ENCODE results near the gene SMAP1.
A peak's percentile ranks its signal among the peaks of the same experiment; 100 is the strongest.

SMAP1 gene

GRCh38 chr6:70667711-70668498 is at the start of gene SMAP1:
TSS of gene SMAP1 (plus strand) at chr6:70667883. CDS start at chr6:70668024, 141 bp downstream.
- DNase-seq: peak; percentile 96

DNA sequence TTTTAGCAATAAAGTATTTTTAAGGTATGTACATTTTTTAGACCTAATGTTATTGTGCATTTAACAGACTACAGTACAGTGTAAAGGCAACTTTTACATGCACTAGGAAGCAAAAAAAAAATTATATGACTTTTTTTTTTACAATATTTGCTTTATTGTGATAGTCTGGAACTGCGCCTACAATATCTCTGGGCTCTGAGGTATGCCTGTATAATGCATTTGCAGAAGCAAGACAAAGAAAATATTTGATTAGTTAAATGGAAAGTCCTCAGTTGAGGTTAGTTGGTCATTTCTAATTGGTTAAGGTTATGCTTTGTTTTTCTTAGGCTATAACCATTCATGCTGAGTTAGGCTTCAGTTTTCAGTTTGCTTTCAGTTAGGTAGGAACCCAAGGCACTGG is 46.9 kb upstream of the SMAP1 start:
- no peak for DNase-seq

DNA sequence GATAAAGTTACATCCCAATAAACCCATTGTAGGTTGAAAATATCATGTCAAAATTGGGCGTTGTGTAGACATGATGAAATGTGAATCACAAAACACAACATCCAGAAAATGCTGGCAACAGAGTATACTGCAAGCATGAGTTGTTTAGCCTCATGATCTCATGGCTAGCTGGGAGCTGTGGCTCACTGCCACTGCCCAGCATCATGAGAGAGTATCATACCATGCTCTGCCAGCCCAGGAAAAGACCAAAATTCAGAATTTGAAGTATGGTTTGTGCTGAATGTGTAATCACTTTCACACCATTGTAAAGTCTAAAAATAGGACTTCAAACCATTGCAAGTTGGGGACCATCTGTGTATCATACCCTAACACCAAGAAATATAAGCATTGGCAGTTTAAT is 45.2 kb upstream of the SMAP1 start:
- no peak for DNase-seq

DNA sequence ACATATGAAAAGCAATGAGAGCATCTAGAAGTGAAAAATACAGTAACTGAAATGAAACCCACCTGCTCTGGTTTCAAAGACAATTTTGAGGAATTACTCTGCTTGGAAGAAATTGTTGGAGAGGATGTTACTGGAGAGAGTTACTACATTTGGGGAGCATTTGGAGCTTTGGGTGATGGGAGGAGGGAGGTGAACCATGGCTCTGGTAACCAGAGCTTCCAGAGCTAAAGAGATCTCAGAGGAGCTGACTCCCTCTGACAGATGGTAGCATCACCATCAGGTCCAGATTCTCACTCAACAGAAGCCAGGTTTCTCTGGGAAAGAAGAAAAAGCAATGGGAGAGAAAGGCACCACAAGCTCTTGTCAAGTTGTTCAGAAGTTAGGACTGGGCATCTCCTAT is 42.2 kb upstream of the SMAP1 start:
- DNase-seq: no peak

- no peak for DNase-seq
Measured at GRCh38 chr6:70627500-70628254, 40.0 kb upstream of the SMAP1 start.

GRCh38 chr6:70629929-70630328 is 37.8 kb upstream of the SMAP1 start:
- no peak for DNase-seq

GRCh38 chr6:70633870-70634269 is 33.8 kb upstream of the SMAP1 start:
- DNase-seq: no peak

DNA sequence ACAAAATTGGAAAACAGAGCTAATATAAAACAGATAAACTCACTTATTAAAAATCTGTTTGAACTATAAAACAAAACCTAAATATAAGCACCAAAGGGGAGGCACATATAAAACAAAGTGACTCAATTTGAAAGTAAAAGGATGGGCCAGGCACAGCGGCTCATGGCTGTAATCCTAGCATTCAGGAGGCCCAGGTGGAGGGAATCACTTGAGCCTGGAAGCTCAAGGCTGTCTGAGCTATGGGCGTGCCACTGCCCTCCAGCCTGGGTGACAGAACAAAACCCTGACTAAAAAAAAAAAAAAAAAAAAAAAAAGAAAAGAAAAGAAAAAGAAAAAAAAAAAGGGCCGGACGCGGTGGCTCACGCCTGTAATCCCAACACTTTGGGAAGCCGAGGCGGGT is 31.1 kb upstream of the SMAP1 start:
- no peak for DNase-seq

- no peak for DNase-seq
Measured at GRCh38 chr6:70638468-70638867, 29.2 kb upstream of the SMAP1 start.

DNA sequence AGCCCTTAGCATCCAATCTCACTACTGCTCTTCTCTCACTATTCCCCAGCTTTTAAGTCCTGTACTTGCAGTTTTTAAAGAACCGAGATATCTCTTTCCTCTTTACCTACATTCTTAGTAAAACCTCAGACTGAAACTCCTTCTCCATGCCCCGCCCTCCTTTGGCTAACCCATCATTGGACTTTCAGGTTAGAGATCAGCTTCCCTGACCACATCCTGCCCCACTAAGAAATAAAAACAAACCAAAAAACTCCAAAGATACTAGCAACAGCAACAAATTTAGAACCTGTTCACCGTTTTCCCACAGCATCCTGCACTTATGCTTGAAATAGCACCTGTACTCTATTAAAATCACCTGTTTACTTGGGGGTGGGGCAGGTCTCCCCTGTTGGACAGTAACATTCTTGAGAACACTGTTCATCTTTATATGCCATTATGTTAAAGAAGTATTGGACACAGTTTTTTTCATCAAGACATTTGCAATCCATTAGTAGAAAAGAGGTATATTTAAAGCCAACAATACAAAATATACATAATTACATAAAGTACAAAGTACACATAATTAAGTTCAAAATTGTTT is 16.3 kb upstream of the SMAP1 start:
- no peak for DNase-seq

DNA sequence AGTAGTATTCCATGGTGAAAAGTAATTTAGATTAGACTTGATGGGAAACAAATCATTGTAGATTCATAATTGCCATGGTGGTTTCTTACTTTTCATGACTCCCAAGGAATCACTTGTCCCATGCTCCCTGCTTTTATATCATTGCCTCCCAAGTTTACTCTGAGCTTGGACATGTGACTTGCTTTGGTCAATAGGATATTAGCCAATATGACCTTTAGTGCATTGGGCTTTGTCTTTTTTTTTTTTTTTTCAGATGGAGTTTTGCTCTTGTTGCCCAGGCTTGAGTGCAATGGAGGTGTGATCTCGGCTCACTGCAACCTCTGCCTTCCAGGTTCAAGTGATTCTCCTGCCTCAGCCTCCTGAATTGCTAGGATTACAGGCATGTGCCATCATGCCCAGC is 15.5 kb upstream of the SMAP1 start:
- no peak for DNase-seq

DNA sequence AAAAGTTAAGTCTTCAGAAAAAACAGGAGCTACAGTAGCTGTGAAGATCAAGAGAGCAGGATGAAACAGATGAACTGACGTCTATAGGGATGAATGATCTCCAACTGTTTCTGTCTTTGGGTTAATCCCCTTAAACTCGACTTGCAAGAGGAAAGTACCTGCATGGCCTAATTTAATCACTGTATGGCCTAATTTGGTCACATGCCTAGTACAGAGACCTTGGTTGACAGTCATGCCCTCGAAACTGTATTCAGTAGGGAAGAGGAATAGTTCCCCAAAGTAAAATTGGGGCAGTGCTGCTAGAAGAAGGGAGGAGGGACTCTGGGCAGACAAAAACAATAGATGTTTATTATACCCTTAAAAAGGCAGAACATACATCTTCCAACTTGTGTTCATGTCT is 10.0 kb upstream of the SMAP1 start:
- DNase-seq: no peak

DNA sequence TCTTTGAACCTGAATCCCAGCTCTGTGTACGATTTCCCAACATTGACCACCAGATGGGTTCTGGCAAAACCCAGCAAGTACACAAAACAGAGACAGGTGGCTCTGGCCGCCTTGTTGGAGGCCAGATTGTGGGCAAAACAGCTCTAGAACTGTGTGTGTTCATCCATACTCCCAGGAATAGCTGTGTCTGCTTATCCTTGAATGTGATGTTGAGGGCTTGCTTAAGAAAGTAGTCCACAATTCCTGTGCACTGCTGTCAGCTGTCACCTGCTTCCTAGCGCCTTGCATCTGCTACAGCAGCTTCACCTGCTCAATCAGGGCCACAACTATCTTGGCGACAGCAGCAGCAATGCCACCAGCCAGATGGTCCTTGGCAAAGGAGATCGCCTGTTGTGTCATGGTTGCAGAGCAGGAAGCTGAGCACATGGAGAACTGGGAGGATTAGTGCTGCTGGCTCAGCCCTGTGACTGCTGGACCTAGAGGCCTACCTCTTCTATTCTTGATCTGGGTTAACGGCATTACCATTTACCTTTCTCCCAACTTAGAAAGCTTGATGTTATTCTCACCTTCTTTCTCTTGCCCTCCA is 3.7 kb upstream of the SMAP1 start:
- DNase-seq: no peak

DNA sequence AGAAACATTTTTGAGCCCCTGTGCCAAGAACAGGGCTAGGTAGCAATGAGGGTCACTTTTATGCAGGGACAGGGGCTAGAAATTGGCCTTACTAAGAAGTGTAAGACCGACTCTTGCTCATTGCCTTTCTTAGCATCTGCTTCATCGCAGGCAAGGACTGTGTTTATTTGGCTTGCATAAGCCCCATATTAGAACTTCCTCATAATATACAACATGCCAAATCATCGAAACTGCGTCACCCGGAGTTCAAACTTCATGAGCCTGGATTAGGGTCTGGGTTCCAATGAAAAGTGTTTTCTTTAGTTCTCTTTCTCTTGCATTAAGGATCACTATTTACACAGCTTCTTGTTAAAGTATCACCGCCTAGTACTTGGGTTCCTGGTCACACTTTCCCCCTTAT is 977 bp upstream of the SMAP1 start:
- no peak for DNase-seq

GRCh38 chr6:70667256-70667710 is 400 bp upstream of the SMAP1 start:
- DNase-seq: no peak

- DNase-seq: no peak
Measured at GRCh38 chr6:70668499-70668812, 773 bp downstream of the SMAP1 start.

- no peak for DNase-seq
Measured at GRCh38 chr6:70669133-70669532, 1.4 kb downstream of the SMAP1 start.

DNA sequence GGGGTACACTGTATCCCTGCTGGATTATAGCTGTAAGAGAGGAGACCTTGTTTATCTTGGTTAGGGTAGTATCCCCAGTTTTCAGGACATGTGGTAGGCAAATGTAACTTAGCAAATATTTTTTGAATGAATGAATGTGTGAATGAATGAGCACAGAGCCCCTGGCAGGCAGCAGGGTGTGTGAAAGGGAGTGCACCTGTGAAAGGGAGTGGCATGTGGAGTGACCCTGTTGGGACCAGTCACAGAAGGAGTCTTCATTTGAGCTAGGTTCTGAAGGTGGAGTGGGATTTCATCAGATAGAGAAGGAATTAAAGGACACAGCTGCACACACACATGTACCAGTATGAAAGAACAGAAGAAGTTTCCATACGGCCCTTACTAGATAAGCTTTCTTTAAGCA is 4.9 kb downstream of the SMAP1 start:
- DNase-seq: no peak

DNA sequence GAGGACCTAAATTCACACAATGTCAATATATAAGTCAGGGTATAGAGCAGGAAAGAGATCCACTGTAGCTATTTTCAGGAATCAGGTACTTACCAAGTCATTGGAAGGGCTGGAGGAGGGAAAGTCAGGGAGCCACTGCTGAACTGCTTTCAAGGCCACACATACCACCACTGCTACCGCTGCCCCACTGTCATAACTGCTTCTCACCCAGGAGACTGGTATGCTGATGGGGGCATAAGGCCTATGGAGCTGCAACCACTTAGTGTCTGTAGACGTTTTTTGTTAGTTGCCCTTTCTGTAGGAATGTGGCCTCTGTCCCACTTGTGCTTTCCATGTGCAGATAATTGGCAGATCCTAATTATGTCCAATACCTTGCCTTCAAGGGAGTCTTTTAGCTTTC is 5.4 kb downstream of the SMAP1 start:
- DNase-seq: no peak

DNA sequence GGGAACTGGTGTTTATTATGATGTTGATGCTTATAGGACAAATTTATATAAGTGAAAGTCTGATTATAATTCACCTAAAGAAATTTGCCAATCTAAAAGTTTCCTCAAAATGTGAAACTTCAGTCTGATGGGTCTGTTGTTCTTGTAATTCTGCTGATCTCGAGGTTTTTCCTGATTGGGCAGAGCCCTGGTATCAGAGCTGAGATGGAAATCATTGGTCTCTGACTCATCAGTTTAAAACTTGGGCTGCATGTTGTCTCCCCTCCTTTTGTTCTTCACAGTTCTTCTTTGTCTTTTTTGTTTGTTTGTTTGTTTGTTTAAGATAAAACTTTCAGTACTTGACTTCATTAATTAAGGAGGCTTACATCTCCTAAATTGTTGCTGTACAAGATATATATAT is 5.9 kb downstream of the SMAP1 start:
- DNase-seq: no peak

GRCh38 chr6:70675822-70676221 is 8.1 kb downstream of the SMAP1 start:
- DNase-seq: no peak

- no peak for DNase-seq
Measured at GRCh38 chr6:70676821-70677220, 9.1 kb downstream of the SMAP1 start.

GRCh38 chr6:70680396-70680795 is 12.7 kb downstream of the SMAP1 start:
- no peak for DNase-seq
